Hematopoietic multipotent progenitor cell treated with erythropoietin and hydrocortisone succinate and interleukin-3 and kit ligand, for 15 days (in vitro differentiated cells): ENCODE results near the gene TTC3.

ENCODE experiments used
- DNase-seq: peaks from one replicate; pipeline ENCODE4 v3.0.0-alpha.2; 2015; ENCODE audit warnings: low spot score

The TTC3 gene

DNA sequence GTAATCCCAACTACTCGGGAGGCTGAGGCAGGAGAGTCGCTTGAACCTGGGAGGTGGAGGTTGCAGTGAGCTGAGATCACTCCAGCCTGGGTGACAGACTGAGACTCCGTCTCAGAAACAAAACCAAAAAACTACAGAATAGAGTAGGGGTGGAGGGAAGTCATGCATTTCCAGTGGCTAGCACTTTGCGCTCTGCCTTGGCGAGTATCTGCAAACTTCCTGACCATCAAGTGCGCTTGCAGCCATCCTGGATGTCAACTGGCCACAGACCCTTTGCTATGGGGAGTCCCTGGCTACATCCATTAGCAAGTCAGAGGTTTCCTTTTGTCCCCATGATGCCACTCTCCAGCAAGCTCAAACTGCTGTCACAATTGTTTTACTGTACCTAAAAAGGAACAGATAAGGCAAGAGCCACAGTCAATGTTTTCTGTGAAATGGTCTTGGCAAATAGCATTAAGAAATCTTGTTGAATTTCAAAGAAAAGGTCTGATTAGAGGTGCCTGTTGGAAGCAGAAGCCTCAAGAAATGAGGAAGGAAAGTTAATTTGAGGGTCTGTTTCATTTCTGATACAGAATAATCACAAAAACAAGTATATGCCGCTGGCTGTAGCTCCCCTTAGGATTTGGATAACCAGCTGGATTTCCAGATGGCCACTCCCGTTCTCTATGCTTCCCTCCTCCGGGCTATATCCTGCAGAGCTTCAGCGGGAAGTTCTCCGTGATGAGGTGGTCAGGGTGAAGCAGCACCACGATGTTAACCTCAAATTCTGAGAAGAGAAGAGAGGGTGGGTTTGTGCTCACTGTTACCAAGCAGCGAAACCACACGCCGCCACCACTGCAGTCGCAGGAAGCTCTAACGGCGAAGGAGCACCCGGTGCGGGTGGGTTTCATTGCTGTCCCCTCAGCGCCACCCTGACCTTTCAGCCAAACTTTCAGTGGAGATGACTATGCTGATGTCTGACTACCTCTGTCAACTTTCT is 152.1 kb downstream of the TTC3 start:
- no peak for DNase-seq

DNA sequence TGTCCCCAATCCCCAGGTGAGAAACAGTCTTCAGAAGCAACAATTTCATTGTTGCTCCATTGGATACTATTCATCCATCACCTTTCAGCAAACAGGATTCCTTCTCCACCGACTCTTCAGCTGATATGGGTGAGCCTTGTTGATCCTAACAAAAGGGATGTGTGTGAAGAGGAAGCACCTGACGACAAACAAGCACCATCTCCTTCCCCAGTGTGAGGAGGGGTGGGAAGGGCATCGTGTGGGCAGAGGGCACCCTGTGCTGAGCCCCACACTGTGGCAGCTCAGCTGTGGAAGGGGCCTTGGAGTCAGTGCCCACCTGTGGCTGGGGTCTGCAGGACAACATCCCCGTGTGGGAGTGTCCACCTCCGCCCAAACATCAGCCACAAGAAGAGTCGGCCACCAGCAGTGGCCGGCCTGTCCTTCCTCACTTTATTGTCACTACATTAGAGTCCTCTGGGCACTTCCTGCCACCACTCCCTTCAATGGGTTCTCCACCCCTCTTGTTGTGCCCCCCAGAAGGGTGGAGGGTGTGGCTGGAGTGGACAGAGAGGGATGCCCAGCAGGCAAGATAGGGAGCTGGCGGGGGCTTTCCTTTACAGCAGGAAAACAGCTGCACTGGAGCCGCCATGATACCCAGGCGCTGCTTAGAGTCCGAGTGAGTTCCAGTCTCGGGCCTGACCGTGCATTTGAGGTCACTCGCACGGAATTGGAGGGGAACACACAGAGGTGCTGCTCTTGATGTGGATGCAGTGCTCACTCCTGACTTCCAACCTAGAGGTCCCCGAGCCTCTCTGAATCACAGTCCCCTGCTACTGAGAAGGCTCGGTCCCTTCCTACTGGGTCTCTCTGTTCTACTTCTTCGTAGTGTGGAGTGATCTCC is 153.2 kb downstream of the TTC3 start:
- DNase-seq = no peak

DNA sequence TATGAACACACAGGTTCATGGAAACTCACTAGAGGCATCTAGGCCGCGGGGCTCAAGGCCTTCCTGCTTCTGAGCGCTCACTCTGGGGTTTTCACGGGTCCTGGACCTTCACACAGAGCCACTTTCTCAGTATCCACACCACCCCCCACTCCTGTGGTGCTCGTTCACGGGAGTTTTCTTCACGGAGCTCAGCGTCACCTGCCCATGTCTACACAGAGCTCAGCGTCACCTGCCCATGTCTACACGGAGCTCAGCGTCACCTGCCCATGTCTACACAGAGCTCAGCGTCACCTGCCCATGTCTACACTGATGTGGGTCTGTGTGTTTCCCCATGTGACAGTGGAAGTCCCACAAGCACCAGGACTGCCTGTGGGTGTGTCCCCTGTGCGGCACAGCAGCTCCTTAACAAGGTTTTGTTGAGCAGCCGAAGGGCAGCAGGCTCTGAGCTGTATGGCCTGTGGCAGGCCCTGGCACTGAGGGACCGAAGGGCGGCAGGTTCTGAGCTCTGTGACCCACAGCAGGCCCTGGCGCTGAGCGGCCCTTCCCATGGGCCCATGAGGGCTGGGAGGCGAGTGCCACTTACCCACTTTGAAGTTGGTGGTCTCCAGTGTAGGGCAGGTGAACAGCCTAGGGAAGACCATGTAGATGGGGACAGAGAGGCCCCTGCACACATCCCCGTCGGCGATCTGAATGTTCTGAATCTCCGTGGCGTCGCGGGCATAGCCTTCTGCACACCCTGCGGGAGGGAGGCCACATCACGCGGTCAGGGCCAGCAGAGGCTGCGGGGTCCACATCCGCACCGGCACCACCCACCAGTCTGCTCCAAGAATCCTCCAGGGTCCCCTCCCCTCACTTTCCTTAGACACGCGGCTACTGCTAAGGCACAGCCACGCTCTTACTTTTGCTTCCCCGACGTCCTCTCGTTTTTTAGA is 154.3 kb downstream of the TTC3 start:
- no peak for DNase-seq

DNA sequence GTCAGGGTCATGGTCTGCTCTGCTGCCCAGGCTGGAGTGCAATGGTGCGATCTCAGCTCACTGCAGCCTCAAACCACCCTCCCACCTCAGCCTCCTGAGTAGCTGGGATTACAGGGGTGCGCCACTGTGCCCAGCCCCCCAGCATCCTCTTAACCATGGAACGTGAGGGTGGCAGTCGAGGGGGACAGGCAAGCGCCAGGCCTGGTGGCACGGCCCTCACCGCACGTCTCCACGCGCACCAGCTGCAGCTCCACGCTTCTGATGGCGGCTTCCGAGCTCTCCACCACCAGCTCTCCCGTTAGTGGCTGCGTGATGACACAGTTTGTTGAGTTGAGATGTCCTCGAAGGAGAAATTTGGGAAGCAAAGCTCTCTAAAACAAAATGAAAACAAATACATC is 154.9 kb downstream of the TTC3 start:
- no peak for DNase-seq

DNA sequence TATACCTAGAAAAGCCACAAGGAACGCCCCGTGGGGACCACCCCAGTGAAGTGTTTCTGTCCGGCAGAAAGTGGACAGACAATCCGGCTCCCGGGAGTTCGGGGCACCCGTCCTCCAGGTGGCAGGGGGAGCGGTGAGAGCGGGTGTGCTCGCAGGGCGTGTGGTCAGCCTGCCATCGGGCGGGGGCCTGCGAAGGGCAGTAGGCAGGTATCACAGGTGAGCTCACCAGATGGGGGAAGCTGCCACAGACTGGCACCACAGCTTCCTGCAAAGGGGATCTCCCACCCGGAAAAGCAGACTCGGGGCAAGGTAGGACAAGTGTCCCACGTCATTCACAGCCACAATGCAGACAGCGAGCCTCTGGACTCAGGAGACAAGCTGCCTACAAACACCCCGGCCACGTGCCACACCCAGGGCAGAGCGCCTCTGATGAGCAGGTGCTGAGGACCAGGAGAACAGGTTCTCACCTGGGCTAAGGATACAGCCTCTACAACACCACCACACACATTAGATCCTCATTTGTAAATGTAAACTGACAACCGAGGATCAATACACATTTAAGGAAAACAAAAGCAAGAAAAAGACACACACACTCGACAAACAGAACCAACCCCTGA is 157.7 kb downstream of the TTC3 start:
- no peak for DNase-seq

DNA sequence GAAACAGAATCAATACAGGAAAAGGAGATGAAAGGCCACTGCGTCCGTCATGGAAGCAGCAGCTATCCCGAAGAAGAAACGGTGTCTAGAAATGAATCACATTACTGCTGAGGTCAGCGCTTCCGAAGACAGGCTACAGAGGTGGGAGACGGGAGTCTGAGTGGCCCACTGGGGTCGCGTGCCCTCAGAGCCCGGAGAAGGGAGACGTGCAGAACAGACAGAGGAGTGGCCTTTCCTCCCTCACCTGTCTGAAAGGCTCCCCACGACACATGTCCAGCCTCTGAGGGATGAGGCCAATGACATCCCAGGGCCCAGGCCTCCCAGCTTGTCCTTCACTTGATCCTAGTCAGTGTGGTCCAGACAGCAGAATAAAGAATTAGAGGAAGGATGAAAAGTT is 158.2 kb downstream of the TTC3 start:
- no peak for DNase-seq

DNA sequence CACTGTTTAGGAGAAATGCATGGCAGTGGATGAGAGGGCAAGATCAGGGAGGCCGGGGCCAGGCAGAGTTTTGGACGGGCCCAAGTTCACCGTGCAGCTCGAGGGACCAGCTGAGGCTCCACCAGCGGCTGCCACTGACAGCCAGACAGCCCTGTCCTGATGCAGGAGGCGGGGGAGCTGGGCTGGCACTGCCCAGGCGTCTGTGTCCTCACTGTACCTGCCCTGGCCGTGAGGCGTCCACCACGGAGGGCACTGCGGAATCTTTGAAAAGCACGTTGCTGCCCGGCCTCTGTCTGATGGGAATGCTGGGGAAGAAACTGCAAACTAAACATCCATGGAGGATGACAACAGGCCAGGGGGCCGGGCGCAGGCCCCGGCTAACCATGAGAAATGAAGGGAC is 158.6 kb downstream of the TTC3 start:
- no peak for DNase-seq

DNA sequence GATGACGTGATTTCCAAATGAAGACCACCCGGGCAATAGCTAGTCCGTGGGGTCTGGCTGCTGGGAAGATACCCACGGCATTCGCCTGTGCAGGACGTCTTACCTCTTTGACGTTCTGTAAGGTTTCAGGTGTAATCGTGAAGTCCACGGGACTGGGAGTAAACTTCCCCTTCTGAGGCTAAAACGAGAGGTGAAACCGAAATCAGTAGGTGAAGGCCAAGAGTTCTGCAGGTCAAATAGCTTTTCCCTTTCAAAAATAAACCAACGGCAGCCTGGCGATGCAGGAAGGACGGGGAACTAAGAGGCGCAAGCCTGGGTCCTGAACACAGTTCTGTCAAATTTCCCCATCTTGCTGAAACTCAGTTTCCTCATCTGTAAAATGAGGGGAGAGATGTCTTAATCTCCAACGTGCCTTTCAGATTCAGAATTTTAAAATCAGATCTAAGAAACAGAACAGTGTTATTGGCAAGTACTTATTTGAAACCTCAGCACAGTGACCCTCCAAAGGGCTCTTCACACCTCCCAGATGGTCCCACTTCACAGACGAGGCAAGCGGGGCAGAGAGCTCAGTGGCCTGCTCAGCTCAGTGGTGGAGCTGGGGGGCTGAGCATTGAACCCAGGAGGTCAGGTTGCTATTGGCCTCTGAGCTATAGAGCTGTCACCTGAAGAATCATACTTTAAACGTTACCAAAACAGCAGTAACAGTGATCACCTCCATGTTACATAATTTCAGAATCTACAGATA is 159.4 kb downstream of the TTC3 start:
- no peak for DNase-seq

DNA sequence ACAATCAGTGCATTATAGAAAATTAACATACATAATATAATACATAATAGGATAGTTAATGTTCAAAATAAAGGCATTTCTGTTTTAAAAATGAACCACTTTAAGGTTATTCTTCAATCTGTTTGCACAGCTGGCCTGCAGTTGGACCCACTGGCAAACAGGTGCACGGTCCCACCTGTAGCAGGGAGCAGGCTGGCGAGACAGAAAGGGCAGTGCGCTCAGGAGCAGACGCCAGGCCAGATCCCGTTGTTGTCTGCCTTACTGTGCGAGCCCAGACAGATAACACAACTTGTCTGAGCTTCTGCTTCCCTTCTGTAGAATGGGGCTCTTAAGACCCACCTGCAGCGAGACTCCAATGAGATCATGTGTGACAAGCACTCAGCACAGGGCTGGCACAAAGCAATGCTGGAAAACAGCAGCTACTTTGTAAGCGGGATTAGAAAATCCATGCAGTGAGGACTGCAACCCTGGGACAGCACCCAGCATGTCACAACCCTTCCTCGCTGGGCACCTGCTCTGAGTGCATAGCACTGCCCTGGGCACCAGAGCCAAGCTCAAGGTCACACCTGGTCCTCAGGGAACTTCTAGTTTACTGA is 160.6 kb downstream of the TTC3 start:
- DNase-seq = no peak

DNA sequence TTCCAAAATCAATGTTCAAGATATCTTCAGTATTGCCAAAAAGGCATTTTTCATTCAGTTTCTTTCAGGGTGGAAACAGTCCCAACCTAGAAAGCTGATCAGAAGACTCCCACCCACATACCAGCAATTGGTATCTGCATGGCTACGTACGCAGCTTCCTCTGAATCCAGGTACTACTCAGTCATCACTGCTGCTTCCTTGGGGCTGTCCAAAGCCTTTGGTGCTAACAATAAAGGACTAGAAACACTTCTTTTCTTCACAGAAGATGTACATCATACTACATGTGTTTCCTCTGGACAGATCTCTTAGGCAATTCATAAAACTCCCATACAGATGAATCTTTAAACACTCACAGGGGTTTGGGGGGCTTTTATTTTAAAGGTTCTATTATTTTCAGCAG is 164.3 kb downstream of the TTC3 start:
- no peak for DNase-seq

DNA sequence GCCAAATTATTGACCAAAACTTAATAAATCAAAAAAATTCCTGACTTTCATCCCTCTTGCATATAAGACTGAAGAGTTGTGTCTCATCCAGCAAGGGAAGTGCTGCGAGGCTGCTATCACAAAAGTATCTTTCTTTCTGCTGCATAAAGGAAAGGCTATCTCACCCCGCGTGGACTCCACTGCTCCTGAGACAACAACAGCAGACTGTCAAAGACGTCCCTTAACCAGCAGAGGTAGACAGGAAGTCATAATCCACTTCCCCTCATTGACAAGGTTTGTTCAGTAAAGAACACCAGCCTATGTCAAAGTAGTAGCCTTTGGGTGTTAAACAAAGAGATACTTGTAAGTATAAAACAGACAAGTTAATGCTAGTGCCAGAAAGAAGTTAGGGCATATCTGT is 164.7 kb downstream of the TTC3 start:
- DNase-seq = no peak

DNA sequence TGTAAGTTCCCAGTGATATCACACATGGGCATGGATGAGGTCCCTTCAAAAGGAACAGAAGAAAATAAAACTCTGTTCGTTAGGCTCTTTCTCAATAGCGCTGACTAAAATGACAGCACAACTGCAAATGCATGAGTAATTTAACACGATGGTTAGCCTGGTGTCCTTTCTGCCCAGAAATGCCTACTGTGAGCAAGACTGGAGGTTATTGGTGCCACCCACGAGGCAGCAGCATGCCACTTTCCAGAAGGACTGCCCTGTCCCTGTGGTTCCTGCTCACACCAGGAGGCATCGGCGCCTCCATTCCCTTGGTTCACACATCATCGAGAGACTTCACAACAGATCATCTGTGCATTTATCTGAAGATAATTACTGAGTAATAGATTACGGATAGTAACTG is 167.9 kb downstream of the TTC3 start:
- no peak for DNase-seq

DNA sequence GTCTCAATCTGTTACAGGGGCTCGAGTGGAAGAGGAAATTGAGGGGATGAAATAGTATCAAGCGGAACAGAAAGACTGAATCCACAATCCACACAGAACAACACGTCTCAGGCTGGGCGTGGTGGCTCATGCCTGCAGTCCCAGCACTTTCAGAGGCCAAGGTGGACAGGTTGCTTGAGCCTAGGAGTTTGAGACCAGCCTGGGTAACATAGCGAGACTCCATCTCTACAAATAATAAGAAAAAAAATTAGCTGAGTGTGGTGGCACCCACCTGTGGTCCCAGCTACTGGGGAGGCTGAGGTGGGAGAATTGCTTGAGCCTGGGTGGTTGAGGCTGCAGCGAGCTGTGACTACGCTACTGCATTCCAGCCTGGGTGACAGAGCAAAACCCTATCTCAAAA is 168.4 kb downstream of the TTC3 start:
- DNase-seq = no peak

DNA sequence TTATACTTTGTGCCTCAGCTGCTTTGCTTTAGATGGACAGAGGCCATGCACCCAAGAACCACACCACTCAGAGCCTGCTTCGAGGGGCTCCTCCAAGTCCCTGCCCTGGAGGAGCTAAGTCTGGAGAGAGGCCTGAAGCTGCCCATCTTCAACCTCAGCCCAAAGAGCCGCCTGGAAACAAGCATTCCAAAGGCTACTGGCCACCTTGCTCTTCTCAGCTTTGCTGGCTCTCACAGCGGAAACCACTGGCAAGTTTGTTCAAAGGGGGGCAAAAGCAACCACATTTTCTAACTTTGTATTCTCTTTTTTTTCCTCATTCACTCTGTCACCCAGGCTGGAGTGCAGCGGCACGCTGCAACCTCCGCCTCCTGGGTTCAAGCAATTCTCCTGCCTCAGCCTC is 170.9 kb downstream of the TTC3 start:
- DNase-seq = no peak

DNA sequence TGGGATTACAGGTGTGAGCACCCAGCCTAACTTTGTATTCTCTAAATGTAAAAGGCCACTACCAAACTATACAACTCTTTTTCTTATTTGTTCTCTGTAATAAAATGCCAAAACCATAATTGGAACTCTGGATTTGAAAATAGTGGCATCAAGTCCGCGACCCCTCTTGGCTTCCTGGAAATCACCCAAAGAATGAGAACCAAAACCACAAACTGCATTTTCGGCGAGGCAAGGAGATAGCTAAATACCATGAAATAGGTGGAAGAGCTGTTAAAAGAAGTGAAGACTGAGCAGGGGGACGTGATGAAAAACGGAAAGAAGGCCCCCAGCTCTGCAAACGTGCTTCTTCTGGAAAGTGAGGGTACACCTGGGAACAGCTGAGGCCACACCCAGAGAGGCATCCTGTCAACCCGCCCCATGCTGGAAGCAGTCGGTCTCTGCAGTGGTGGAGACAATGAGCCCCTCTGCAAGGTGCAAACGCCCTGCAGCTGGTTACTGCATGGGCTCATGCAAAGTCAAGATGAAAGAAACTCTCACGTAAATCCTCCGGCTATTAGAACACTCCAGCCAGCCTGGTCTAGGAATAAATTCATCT is 171.5 kb downstream of the TTC3 start:
- no peak for DNase-seq

DNA sequence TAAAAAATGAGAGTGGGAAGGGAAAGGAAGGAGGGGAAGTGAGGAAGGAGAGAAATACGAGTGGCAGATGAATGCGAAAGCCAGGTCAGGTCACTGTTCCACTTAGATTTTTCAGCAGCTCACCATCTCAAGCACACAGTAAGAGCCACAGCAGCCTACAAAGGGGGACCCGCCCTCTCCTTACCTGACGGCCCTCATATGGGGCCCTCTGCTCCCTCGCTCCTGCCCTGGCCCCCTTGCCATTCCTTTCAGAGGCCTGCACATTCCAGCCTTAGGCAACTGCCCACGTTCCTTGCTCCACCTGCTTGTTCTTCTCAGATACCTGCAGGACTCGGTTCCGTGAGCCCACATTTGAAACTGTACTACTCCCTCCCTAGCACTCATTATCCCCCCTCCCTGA is 172.1 kb downstream of the TTC3 start:
- no peak for DNase-seq

DNA sequence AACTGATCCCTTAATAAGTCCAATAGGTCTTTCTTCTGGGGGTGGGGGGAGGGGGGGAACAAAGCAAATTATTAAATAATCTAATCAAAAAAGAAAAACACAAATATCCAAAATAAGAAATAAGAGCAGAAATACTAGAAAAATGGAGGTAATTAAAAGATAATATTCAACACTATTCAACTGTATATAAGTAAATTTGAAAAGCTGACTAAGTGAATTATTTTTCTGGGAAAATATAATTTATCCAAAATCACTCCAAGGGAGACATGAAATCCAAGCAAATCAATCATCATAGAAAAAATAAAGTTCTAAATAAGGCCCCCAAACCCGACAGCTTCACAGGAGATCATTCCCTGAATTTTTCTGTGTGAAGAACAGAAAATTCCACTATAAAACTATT is 175.2 kb downstream of the TTC3 start:
- DNase-seq = no peak

DNA sequence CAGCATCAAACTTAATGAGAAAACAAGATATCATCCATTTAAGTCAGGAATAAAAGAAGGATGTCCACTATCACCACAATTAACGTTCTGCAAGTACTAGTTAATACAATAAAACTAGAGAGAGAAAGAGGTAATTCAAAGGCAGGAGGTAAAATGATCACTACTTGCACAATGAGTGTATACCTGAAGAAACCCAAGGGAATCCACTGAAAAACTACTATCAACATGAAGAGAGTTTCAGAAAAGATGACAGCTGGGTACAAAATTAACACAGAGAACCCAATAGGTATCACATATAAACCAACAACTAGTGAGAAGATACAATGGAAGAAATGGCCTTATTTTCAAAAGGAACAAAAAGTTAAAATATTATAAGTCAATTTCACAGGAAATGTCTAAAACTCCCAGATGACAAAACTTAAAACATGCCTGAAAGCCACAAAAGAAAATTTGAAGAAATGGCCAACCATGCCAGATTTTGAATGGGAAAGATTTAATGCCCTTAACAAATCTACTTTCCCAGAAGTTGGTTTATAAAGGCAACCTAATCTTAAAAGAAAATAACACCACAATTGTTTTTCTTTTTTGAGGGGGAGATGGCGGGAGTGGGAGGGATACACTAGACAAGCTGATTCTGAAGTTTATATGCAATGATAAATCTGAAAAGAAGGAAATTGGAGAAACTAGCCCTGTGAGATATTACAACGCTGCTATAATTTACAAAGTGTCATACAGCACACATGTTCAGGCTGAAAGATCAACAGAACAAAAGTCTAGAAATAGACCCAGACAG is 176.3 kb downstream of the TTC3 start:
- no peak for DNase-seq

DNA sequence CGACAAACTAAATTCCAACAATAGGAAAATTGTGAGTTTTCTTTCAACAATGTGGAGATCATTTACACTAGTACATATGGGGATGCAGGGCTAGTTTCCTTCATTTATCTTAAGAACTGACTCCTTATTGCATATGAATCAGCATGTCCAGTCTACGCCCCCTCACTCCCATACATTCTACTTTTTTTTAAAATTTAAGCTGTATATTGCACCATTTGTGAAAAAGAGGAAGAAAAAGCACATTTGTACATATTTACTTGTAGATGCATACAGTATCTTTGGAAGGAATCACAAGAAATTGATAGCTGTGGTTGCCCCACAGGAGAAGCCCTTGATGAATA is 178.2 kb downstream of the TTC3 start:
- no peak for DNase-seq
